ENCODE results near the gene MCHR1.

DNA sequence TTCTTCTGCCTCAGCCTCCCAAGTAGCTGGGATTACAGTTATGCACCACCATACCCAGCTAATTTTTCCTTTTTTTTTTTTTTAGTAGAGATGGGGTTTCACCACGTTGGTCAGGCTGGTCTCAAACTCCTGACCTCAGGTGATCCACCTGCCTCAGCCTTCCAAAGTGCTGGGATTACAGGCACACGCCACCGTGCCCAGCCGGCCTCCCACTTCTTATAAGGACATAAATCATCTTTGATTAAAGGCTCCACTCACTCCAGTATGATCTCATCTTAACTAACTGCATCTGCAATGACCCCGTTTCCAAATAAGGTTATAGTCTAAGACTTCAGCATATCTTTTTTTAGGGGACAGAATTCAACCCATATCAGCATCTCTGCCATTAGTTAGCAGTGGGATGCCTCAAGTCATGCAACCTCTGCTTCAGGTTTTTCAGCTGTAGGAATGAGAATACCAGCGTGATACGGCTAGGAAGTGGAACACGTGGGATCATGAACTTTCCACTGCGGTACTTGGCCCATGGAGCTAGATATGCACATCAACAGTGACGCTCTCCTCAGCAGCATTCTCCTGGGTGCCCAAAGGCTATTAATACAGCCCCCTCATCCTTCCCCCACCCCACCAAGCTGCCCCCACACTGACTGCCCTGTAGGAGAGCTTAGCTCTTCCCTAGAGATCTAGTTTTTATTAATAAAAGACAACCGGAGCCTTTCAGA is 41.4 kb downstream of the MCHR1 start:
- no peak for TF ChIP-seq ASH2L (IDR thresholded peaks at IDR 0.05; ENCODE audit: insufficient read length, low read depth, low read length)
- TF ChIP-seq, protein P1, sequence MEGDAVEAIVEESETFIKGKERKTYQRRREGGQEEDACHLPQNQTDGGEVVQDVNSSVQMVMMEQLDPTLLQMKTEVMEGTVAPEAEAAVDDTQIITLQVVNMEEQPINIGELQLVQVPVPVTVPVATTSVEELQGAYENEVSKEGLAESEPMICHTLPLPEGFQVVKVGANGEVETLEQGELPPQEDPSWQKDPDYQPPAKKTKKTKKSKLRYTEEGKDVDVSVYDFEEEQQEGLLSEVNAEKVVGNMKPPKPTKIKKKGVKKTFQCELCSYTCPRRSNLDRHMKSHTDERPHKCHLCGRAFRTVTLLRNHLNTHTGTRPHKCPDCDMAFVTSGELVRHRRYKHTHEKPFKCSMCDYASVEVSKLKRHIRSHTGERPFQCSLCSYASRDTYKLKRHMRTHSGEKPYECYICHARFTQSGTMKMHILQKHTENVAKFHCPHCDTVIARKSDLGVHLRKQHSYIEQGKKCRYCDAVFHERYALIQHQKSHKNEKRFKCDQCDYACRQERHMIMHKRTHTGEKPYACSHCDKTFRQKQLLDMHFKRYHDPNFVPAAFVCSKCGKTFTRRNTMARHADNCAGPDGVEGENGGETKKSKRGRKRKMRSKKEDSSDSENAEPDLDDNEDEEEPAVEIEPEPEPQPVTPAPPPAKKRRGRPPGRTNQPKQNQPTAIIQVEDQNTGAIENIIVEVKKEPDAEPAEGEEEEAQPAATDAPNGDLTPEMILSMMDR (CRISPR knock-in tag; IDR thresholded peaks at IDR 0.05) = no peak
- TF ChIP-seq, protein P2, sequence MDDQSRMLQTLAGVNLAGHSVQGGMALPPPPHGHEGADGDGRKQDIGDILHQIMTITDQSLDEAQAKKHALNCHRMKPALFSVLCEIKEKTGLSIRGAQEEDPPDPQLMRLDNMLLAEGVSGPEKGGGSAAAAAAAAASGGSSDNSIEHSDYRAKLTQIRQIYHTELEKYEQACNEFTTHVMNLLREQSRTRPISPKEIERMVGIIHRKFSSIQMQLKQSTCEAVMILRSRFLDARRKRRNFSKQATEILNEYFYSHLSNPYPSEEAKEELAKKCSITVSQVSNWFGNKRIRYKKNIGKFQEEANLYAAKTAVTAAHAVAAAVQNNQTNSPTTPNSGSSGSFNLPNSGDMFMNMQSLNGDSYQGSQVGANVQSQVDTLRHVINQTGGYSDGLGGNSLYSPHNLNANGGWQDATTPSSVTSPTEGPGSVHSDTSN (CRISPR knock-in tag; IDR thresholded peaks at IDR 0.05; ENCODE audit: borderline replicate concordance) = no peak
- TF ChIP-seq, protein P3, sequence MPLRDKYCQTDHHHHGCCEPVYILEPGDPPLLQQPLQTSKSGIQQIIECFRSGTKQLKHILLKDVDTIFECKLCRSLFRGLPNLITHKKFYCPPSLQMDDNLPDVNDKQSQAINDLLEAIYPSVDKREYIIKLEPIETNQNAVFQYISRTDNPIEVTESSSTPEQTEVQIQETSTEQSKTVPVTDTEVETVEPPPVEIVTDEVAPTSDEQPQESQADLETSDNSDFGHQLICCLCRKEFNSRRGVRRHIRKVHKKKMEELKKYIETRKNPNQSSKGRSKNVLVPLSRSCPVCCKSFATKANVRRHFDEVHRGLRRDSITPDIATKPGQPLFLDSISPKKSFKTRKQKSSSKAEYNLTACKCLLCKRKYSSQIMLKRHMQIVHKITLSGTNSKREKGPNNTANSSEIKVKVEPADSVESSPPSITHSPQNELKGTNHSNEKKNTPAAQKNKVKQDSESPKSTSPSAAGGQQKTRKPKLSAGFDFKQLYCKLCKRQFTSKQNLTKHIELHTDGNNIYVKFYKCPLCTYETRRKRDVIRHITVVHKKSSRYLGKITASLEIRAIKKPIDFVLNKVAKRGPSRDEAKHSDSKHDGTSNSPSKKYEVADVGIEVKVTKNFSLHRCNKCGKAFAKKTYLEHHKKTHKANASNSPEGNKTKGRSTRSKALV (CRISPR knock-in tag; IDR thresholded peaks at IDR 0.05) = no peak
- no peak for TF ChIP-seq KMT2B (CRISPR knock-in tag; IDR thresholded peaks at IDR 0.05)
- no peak for TF ChIP-seq ZNF253 (CRISPR knock-in tag; IDR thresholded peaks at IDR 0.05; ENCODE audit: borderline replicate concordance)
- no peak for TF ChIP-seq KAT7 (CRISPR knock-in tag; IDR thresholded peaks at IDR 0.05; ENCODE audit: borderline replicate concordance)
- no peak for TF ChIP-seq ZNF10 (CRISPR knock-in tag; IDR thresholded peaks at IDR 0.05; ENCODE audit: borderline replicate concordance, low read depth)
- TF ChIP-seq, protein P4, sequence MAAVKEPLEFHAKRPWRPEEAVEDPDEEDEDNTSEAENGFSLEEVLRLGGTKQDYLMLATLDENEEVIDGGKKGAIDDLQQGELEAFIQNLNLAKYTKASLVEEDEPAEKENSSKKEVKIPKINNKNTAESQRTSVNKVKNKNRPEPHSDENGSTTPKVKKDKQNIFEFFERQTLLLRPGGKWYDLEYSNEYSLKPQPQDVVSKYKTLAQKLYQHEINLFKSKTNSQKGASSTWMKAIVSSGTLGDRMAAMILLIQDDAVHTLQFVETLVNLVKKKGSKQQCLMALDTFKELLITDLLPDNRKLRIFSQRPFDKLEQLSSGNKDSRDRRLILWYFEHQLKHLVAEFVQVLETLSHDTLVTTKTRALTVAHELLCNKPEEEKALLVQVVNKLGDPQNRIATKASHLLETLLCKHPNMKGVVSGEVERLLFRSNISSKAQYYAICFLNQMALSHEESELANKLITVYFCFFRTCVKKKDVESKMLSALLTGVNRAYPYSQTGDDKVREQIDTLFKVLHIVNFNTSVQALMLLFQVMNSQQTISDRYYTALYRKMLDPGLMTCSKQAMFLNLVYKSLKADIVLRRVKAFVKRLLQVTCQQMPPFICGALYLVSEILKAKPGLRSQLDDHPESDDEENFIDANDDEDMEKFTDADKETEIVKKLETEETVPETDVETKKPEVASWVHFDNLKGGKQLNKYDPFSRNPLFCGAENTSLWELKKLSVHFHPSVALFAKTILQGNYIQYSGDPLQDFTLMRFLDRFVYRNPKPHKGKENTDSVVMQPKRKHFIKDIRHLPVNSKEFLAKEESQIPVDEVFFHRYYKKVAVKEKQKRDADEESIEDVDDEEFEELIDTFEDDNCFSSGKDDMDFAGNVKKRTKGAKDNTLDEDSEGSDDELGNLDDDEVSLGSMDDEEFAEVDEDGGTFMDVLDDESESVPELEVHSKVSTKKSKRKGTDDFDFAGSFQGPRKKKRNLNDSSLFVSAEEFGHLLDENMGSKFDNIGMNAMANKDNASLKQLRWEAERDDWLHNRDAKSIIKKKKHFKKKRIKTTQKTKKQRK (IDR thresholded peaks at IDR 0.05; ENCODE audit: low read length) = no peak
- no peak for TF ChIP-seq AGO1 (IDR thresholded peaks at IDR 0.05; ENCODE audit: low read depth, low read length, poor library complexity, severe bottlenecking)
- TF ChIP-seq, protein P5, sequence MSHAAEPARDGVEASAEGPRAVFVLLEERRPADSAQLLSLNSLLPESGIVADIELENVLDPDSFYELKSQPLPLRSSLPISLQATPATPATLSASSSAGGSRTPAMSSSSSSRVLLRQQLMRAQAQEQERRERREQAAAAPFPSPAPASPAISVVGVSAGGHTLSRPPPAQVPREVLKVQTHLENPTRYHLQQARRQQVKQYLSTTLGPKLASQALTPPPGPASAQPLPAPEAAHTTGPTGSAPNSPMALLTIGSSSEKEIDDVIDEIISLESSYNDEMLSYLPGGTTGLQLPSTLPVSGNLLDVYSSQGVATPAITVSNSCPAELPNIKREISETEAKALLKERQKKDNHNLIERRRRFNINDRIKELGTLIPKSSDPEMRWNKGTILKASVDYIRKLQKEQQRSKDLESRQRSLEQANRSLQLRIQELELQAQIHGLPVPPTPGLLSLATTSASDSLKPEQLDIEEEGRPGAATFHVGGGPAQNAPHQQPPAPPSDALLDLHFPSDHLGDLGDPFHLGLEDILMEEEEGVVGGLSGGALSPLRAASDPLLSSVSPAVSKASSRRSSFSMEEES (CRISPR knock-in tag; IDR thresholded peaks at IDR 0.05) = no peak
- no peak for TF ChIP-seq ZNF567 (CRISPR knock-in tag; IDR thresholded peaks at IDR 0.05; ENCODE audit: borderline replicate concordance)
- TF ChIP-seq, protein P6, sequence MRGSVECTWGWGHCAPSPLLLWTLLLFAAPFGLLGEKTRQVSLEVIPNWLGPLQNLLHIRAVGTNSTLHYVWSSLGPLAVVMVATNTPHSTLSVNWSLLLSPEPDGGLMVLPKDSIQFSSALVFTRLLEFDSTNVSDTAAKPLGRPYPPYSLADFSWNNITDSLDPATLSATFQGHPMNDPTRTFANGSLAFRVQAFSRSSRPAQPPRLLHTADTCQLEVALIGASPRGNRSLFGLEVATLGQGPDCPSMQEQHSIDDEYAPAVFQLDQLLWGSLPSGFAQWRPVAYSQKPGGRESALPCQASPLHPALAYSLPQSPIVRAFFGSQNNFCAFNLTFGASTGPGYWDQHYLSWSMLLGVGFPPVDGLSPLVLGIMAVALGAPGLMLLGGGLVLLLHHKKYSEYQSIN (CRISPR knock-in tag; IDR thresholded peaks at IDR 0.05; ENCODE audit: borderline replicate concordance) = no peak
- no peak for TF ChIP-seq RAD21 (CRISPR knock-in tag; IDR thresholded peaks at IDR 0.05)

Data from HepG2 (cell line).